Left ventricle myocardium inferior (tissue), 1 donor: ENCODE results near the gene CNR2. TPM values are rescaled to one million over a fixed set of nuclear protein-coding genes. Genes with fewer than 3 reads are reported as not detected.
"Not testable (repeated sequence)": the region's sequence is repeated elsewhere in the genome, so short reads cannot be mapped to it uniquely, and the experiment has no call there.

Experiments used
- DNase-seq: peaks from one replicate; pipeline ENCODE4 v3.0.0-alpha.2; 2020
- H3K27ac ChIP-seq: fragments of 200-600 bp; replicated peaks from 2 replicates; pipeline ENCODE4 v1.8.0; 2021
- H3K27me3 ChIP-seq: fragments of 200-600 bp; 2 replicates; pipeline ENCODE4 v1.8.0; 2021; ENCODE audit warnings: low read depth
- H3K36me3 ChIP-seq: fragments of 200-600 bp; 2 replicates; pipeline ENCODE4 v1.8.0; 2021
- H3K4me1 ChIP-seq: fragments of 200-600 bp; 2 replicates; pipeline ENCODE4 v1.8.0; 2021
- H3K4me3 ChIP-seq: fragments of 200-600 bp; 2 replicates; pipeline ENCODE4 v1.8.0; 2021; ENCODE audit warnings: mild to moderate bottlenecking, moderate library complexity
- H3K9me3 ChIP-seq: fragments of 200-600 bp; replicated peaks from 2 replicates; pipeline ENCODE4 v1.8.0; 2021
- intact Hi-C: fragments of 100-400 bp; cut with micrococcal nuclease; formaldehyde crosslinking; loops from one replicate; pipeline ENCODE4 v1.11.0; 2022
- total RNA-seq: library from RNA; stranded (reverse); fragmentation: NEBNext Ultra II Directional; extraction: Animal tissue kit (Norgen Biotek cat#: 25700); gene quantifications from one replicate; pipeline ENCODE4 v1.2.1, GENCODE V29; 2021
- TF ChIP-seq, protein P1 (sequence below): fragments of 200-600 bp; IDR thresholded peaks from 2 replicates; pipeline ENCODE4 v1.8.0; 2021; ENCODE audit warnings: antibody characterized with exemption, mild to moderate bottlenecking, borderline replicate concordance
- donor health status: DM: no; HTN: yes; CAD: no; lungs with severe emphysema.

CNR2 gene
- total RNA-seq, 1 donor from 2014 or later: not detected

DNA sequence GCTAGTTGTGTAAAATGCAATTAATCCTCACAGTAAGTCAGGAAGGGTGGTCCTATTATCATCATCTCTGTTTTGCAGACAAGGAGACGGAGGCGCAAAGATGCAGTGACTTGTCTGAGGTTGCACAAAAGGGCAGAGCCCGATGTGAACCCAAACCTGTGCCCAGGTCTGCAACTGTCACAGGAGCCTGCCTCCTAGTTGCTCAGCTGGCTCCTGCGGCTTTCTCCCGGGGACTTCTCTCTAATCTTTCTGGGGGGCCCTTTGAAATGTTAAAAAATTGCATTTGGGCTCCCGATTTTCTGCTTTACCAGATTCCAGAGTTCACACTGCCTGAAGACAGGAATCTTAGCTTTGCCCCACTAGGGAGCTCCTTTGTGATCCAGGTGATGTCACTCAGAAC, 9.4 kb downstream of the CNR2 start:
- peaks cover 73% of the 10 kb centered on the region for H3K27me3 ChIP-seq
- intact Hi-C loops: no loop called here

DNA sequence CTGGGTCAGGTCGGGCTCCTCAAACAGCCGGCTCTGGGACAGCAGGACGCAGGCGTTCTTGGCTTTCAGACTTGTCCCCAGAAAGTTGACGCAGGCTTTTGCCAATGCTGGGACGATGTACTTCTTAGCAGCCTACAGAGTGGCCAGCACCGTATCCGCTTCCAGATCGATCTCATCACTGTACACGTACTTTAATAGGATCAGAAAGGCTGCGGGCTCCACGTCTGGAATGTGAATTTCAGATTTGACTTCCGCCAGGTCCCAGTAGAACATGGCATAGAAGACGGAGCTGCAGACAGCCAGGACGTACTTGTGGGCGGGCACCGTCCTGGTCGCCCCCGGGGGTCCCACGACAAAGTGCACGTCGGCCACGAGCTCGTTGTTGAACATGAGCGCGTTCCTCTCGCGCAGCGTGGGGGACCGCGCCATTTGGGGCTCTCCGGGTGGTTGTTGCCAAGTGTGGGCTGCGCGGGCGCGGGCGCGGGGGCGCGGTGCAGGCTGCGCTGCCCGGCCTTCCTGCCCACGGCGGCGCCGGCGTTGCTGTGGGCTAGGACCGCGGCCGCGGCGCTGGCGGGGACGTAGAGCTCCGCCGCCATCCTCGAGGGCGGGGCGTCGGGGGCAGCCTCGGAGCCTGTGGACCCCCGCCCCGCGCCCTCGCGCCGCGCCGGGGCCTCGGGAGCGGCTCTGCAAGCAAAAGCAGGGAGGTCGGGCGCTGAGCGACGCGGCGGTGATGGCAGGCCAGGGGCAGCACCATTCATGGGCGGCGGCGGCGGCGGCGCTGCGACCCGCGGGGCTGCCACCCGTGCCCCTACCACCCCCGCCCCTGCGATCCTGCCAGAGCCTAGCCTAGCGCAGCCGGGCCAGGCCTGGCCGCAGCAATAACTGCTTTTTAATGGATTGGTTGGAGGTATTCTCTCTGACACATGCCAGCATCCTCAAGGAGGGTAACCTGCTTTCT, 10.6 kb downstream of the CNR2 start:
- DNase-seq: no peak
- intact Hi-C loops: no loop called here
- peaks cover 61% of the 10 kb centered on the region for H3K27me3 ChIP-seq

More for the DNA sequence above, 9.4 kb downstream of the CNR2 start:
- no peak overlapping the region for H3K27ac ChIP-seq
- TF ChIP-seq, protein P1, sequence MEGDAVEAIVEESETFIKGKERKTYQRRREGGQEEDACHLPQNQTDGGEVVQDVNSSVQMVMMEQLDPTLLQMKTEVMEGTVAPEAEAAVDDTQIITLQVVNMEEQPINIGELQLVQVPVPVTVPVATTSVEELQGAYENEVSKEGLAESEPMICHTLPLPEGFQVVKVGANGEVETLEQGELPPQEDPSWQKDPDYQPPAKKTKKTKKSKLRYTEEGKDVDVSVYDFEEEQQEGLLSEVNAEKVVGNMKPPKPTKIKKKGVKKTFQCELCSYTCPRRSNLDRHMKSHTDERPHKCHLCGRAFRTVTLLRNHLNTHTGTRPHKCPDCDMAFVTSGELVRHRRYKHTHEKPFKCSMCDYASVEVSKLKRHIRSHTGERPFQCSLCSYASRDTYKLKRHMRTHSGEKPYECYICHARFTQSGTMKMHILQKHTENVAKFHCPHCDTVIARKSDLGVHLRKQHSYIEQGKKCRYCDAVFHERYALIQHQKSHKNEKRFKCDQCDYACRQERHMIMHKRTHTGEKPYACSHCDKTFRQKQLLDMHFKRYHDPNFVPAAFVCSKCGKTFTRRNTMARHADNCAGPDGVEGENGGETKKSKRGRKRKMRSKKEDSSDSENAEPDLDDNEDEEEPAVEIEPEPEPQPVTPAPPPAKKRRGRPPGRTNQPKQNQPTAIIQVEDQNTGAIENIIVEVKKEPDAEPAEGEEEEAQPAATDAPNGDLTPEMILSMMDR: no peak
- H3K4me1 ChIP-seq: peaks cover 6% of the 10 kb centered on the region
- no peak overlapping the region for H3K4me3 ChIP-seq
- H3K9me3 ChIP-seq: no peaks in the 10 kb centered on the region
- no peak for DNase-seq
- H3K36me3 ChIP-seq: no peaks in the 10 kb centered on the region

DNA sequence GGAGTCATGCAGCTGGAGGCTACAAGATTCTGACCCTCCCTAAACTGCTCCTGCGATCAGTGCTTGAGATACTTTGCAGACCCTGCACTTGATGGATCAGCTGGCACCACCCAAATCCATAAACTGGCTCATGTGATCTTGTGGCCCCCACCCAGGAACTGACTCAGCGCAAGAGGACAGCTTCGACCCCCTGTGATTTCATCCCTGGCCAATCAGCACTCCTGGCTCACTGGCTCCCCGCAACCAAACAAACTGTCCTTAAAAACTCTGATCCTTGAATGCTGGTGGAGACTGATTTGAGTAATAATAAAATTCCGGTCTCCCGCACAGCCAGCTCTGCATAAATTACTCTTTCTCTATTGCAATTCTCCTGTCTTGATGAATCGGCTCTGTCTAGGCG, 13.1 kb downstream of the CNR2 start:
- H3K36me3 ChIP-seq, intact Hi-C loops, DNase-seq, H3K27ac ChIP-seq, H3K4me3 ChIP-seq, H3K4me1 ChIP-seq, H3K9me3 ChIP-seq: not testable (repeated sequence)
- peaks cover 37% of the 10 kb centered on the region for H3K27me3 ChIP-seq

More for the DNA sequence above, 10.6 kb downstream of the CNR2 start:
- TF ChIP-seq, protein P1: no peak
- H3K36me3 ChIP-seq: no peaks in the 10 kb centered on the region
- H3K9me3 ChIP-seq: no peaks in the 10 kb centered on the region
- peak overlapping the region; percentile 62 for H3K4me3 ChIP-seq
- H3K27ac ChIP-seq: no peak overlapping the region
- H3K4me1 ChIP-seq: peaks cover 6% of the 10 kb centered on the region

DNA sequence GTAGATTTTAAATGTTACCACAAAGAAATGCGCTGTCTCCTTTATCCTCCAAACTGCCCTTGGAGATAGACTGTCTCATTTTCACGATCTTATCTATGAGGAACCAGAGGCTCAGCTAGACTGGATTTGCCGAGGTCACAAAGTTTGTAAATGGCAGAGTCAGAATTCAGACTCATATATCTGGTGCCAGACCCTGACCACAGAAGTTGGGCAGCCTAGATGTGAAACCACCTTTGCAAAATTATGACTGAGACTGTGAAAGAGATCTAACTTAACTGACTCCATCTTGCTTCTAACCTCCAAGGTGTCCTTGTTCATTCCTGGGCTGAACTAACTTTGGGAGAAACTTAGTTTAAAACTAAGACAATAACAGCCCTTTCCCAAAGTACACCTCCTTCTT, 14.1 kb downstream of the CNR2 start:
- Histone ChIP-seq H3K4me3 (no peak overlapping the region), H3K36me3 (no peaks in the 10 kb centered on the region), H3K9me3 (no peaks in the 10 kb centered on the region), H3K4me1 (peaks cover 6% of the 10 kb centered on the region), H3K27me3 (peaks cover 28% of the 10 kb centered on the region), H3K27ac (no peak overlapping the region)
- TF ChIP-seq, protein P1: no peak
- no peak for DNase-seq
- intact Hi-C loops: no loop called here

DNA sequence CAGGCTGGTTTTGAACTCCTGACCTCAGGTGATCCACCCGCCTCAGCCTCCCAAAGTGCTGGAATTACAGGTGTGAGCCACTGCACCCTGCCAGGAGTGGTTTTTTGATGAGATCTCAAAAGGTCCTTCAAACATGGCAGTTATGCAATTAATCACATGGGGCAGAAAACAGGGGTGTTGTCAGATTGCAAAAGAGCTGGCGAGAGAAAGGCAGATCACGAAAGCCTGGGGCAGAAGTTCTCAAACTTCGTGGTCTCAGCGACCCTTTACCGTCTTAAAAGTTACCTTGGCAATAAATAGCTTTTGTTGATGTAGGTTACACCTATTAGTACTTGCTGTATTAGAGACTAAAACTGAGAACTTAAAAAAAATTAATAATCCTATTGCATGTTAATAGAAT, 16.1 kb downstream of the CNR2 start:
- Histone ChIP-seq H3K4me1 (no peaks in the 10 kb centered on the region), H3K36me3 (no peaks in the 10 kb centered on the region), H3K4me3 (no peak overlapping the region), H3K27me3 (peaks cover 9% of the 10 kb centered on the region), H3K27ac (no peak overlapping the region), H3K9me3 (no peaks in the 10 kb centered on the region)
- no peak for DNase-seq
- intact Hi-C loops: no loop called here
- TF ChIP-seq, protein P1: no peak

DNA sequence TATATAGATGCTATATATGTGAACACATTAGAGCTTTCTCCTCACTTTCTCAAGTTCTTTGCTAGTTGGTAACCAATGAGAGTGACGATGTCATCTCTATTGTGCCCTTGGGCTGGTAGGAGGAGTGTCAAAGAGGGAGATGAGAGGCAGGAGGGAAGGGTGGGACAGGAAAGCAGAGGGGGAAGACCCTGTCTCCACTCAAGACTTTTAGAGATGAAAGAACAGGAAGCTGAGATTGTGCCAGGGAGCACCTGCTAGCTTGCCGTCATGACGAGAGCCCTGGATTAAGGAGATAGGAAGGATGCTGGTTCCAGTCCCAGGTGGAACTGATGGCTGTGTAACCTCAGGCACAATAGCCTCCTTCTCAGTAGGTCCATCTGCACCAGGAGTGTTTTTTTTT, 16.7 kb downstream of the CNR2 start:
- H3K9me3 ChIP-seq: no peaks in the 10 kb centered on the region
- no peaks in the 10 kb centered on the region for H3K4me1 ChIP-seq
- TF ChIP-seq, protein P1: no peak
- no peak overlapping the region for H3K27ac ChIP-seq
- intact Hi-C loops: no loop called here
- no peaks in the 10 kb centered on the region for H3K36me3 ChIP-seq
- DNase-seq: no peak
- no peak overlapping the region for H3K4me3 ChIP-seq
- H3K27me3 ChIP-seq: peaks cover 7% of the 10 kb centered on the region
